ENCODE results near the gene SLC8A1. TPM values are rescaled to one million over a fixed set of nuclear protein-coding genes. Genes with fewer than 3 reads are reported as not detected.

SLC8A1 gene
- total and polyA plus RNA-seq, 10 of the 15 experiments (the other 5 are each of a cell fraction or from before 2014, with no cell fraction given) = under 0.01 to 1.2 (median 0.01) TPM; not detected in 3

- CTCF ChIA-PET = interaction anchor here (0.5 kb wide), 1 partner anchor 256 kb away, joined by 3 read pairs; no protein-coding TSS in a partner anchor
- POLR2A ChIA-PET = no interaction called here
- SMC1A ChIA-PET (ENCODE audit: uncharacterized antibody, unreplicated experiment) = interaction anchor here (0.8 kb wide), 1 partner anchor 9 kb away, joined by 3 read pairs; no protein-coding TSS in a partner anchor
- H3K4me1 ChIP-seq (ENCODE audit: control insufficient read depth, insufficient read depth, low read length) = no peaks in the 10 kb centered on the region
- in situ Hi-C loops (cut with MboI) (no loop called here), intact Hi-C loops (cut with micrococcal nuclease; ENCODE audit: unreplicated experiment) (no loop called here)
- H3K27ac ChIP-seq (ENCODE audit: control insufficient read depth, insufficient read depth) = no peak overlapping the region
- H3K4me3 ChIP-seq = no peak overlapping the region
- DNase-seq (ENCODE audit: low read depth, low spot score) = no peak
- no peaks in the 10 kb centered on the region for H3K9me3 ChIP-seq (replicated peaks; ENCODE audit: control insufficient read depth, insufficient read depth, low read length)
- no peak overlapping the region for H2AFZ ChIP-seq (ENCODE audit: control insufficient read depth, low read depth, low read length)
- WGBS (ENCODE audit: insufficient coverage, insufficient replicate concordance, low lambda C conversion rate, missing lambda C conversion rate) = 12% methylated on average over 2 of the region's 2 CpGs
- no peak overlapping the region for H3K9ac ChIP-seq (ENCODE audit: control insufficient read depth, insufficient read depth, low read length)
- ATAC-seq = no peak
- TF ChIP-seq BCLAF1 (IDR thresholded peaks at IDR 0.05) = no peak
- FAIRE-seq = no peak
- no TSS peak for BruUV-seq (replicated peaks)
- H3K4me2 ChIP-seq (ENCODE audit: control insufficient read depth, insufficient read depth) = no peak overlapping the region
- RAD21 ChIA-PET (ENCODE audit: unreplicated experiment) = no interaction called here
- no peaks in the 10 kb centered on the region for H3K79me2 ChIP-seq (ENCODE audit: control insufficient read depth, insufficient read depth, low read length)
- H3K27me3 ChIP-seq (replicated peaks in 1 of 2; ENCODE audit: control insufficient read depth in 2 of 2, insufficient read depth in 2 of 2, low read length in 1 of 2) = no peaks in the 10 kb centered on the region; a peak in 1 of 4 replicates
- no peaks in the 10 kb centered on the region for H3K36me3 ChIP-seq (ENCODE audit: control insufficient read depth in 2 of 2, insufficient read depth in 2 of 2, low read length in 1 of 2)
- no peaks in the 10 kb centered on the region for H4K20me1 ChIP-seq (ENCODE audit: control insufficient read depth, insufficient read depth)
Observed at GRCh38 chr2:40419364-40419762, 32.5 kb downstream of the SLC8A1 start.

GRCh38 chr2:40418614-40419363, 33.1 kb downstream of the SLC8A1 start:
- RAD21 ChIA-PET (ENCODE audit: unreplicated experiment) = no interaction called here
- H3K79me2 ChIP-seq (ENCODE audit: control insufficient read depth, insufficient read depth, low read length) = no peaks in the 10 kb centered on the region
- no peaks in the 10 kb centered on the region for H3K36me3 ChIP-seq (ENCODE audit: control insufficient read depth in 2 of 2, insufficient read depth in 2 of 2, low read length in 1 of 2)
- POLR2A ChIA-PET = no interaction called here
- H4K20me1 ChIP-seq (ENCODE audit: control insufficient read depth, insufficient read depth) = no peaks in the 10 kb centered on the region
- H3K4me3 ChIP-seq = no peak overlapping the region
- no peak for FAIRE-seq
- no peak overlapping the region for H3K27ac ChIP-seq (ENCODE audit: control insufficient read depth, insufficient read depth)
- H3K27me3 ChIP-seq (replicated peaks in 1 of 2; ENCODE audit: control insufficient read depth in 2 of 2, insufficient read depth in 2 of 2, low read length in 1 of 2) = no peaks in the 10 kb centered on the region; a peak in 1 of 4 replicates
- H2AFZ ChIP-seq (ENCODE audit: control insufficient read depth, low read depth, low read length) = no peak overlapping the region
- CTCF ChIA-PET = interaction anchor here (0.5 kb wide), 1 partner anchor 255 kb away, joined by 3 read pairs; no protein-coding TSS in a partner anchor
- no peak for DNase-seq (ENCODE audit: low read depth, low spot score)
- in situ Hi-C loops (cut with MboI) = no loop called here
- H3K9ac ChIP-seq (ENCODE audit: control insufficient read depth, insufficient read depth, low read length) = no peak overlapping the region
- 29% methylated on average over 5 of the region's 5 CpGs for WGBS (ENCODE audit: insufficient coverage, insufficient replicate concordance, low lambda C conversion rate, missing lambda C conversion rate)
- intact Hi-C loops (cut with micrococcal nuclease; ENCODE audit: unreplicated experiment) = no loop called here
- no peak overlapping the region for H3K4me2 ChIP-seq (ENCODE audit: control insufficient read depth, insufficient read depth)
- no peak for ATAC-seq
- no peaks in the 10 kb centered on the region for H3K9me3 ChIP-seq (replicated peaks; ENCODE audit: control insufficient read depth, insufficient read depth, low read length)
- H3K4me1 ChIP-seq (ENCODE audit: control insufficient read depth, insufficient read depth, low read length) = no peaks in the 10 kb centered on the region
- BruUV-seq (replicated peaks) = no TSS peak
- SMC1A ChIA-PET (ENCODE audit: uncharacterized antibody, unreplicated experiment) = interaction anchor here (0.8 kb wide), 1 partner anchor 10 kb away, joined by 3 read pairs; no protein-coding TSS in a partner anchor
- TF ChIP-seq CREM (IDR thresholded peaks at IDR 0.05; ENCODE audit: low read depth) (no peak), TCF3 (IDR thresholded peaks at IDR 0.05; ENCODE audit: borderline replicate concordance, insufficient read depth, low read depth, low read length) (no peak), GATAD2B (conservative IDR thresholded peaks at IDR 0.05; ENCODE audit: low read depth) (no peak), ZBTB40 (IDR thresholded peaks at IDR 0.05; ENCODE audit: borderline replicate concordance) (no peak), PAX5 (IDR thresholded peaks at IDR 0.05; ENCODE audit: borderline replicate concordance, low read depth, low read length) (no peak), ATF3 (IDR thresholded peaks at IDR 0.05; ENCODE audit: borderline replicate concordance, extremely low read depth, low read depth, low read length) (no peak), CREB1 (IDR thresholded peaks at IDR 0.05; ENCODE audit: low read depth) (no peak)

Data from GM12878 (cell line).